ENCODE measurements around the gene RABEPK. TPM values are rescaled to one million over a fixed set of nuclear protein-coding genes. Genes with fewer than 3 reads are reported as not detected.
"Not testable (repeated sequence)": the region's sequence is repeated elsewhere in the genome, so short reads cannot be mapped to it uniquely, and the experiment has no call there.

RABEPK gene
- total and polyA plus RNA-seq, 8 donors = 11.2 to 32.6 (median 16.2) TPM

GRCh38 chr9:125261501-125262293 is 61.4 kb downstream of the RABEPK start, which contains the start of gene GAPVD1:
Gene GAPVD1 (plus strand): TSS chr9:125261826. CDS start chr9:125298922, 37,096 bp downstream.
- H3K27me3 ChIP-seq = no peaks in the 10 kb centered on the region
- intact Hi-C loops (cut with DNase I; ENCODE audit: low total_unique reads) = no loop called here
- no peaks in the 10 kb centered on the region for H3K9me3 ChIP-seq
- peak within 1 kb of the TSS; percentile 89 to 100 (median 98) for H3K4me3 ChIP-seq
- TF ChIP-seq CTCF (IDR thresholded peaks at IDR 0.05) (peak in 4 of 7 experiments; percentile 17 to 57 (median 30)), EP300 (IDR thresholded peaks at IDR 0.05) (no peak), POLR2AphosphoS5 (IDR thresholded peaks at IDR 0.05) (peak; percentile 30 to 68 (median 67))
- WGBS, 5 donors = 1 to 3% (median 1%) methylated on average over 39 to 72 of the region's 72 CpGs
- peaks cover 0 to 9% (median 6%) of the 10 kb centered on the region in 4 donors for H3K36me3 ChIP-seq
- H3K27ac ChIP-seq = peak within 1 kb of the TSS; percentile 67 to 93 (median 86)
- H3K4me1 ChIP-seq = peaks cover 15 to 41% (median 26%) of the 10 kb centered on the region in 4 donors
- DNase-seq = peak; percentile 89 to 97

- Histone ChIP-seq H3K4me3 (peak overlapping the region; percentile 89 to 100 (median 98)), H3K27ac (peak overlapping the region; percentile 67 to 93 (median 86)), H3K9me3 (no peaks in the 10 kb centered on the region), H3K27me3 (no peaks in the 10 kb centered on the region), H3K36me3 (peaks cover 0 to 16% (median 12%) of the 10 kb centered on the region in 4 donors), H3K4me1 (peaks cover 15 to 47% (median 29%) of the 10 kb centered on the region in 4 donors)
- TF ChIP-seq CTCF (IDR thresholded peaks at IDR 0.05) (no peak), POLR2AphosphoS5 (IDR thresholded peaks at IDR 0.05) (no peak), POLR2A (IDR thresholded peaks at IDR 0.05) (no peak), EP300 (IDR thresholded peaks at IDR 0.05) (no peak)
- intact Hi-C loops (cut with DNase I; ENCODE audit: low total_unique reads) = no loop called here
- no peak for DNase-seq
- 16 to 19% (median 17%) methylated on average over 11 of the region's 11 CpGs for WGBS, 5 donors
These were observed 62.1 kb downstream of the RABEPK start for GRCh38 chr9:125262294-125262991.

- H3K27ac ChIP-seq; DNase-seq; H3K4me3 ChIP-seq; H3K27me3 ChIP-seq; intact Hi-C loops (cut with DNase I; ENCODE audit: low total_unique reads); H3K9me3 ChIP-seq: not testable (repeated sequence)
- Histone ChIP-seq H3K36me3 (peaks cover 0 to 19% (median 13%) of the 10 kb centered on the region in 4 donors), H3K4me1 (peaks cover 19 to 59% (median 40%) of the 10 kb centered on the region in 4 donors)
- WGBS, 5 donors = 82 to 89% (median 86%) methylated on average over 7 of the region's 7 CpGs
These were observed 63.7 kb downstream of the RABEPK start for GRCh38 chr9:125264068-125264467.

- peaks cover 0 to 19% (median 15%) of the 10 kb centered on the region in 4 donors for H3K36me3 ChIP-seq
- intact Hi-C loops (cut with DNase I; ENCODE audit: low total_unique reads) = no loop called here
- no peak overlapping the region for H3K27ac ChIP-seq
- H3K4me1 ChIP-seq = peaks cover 25 to 74% (median 49%) of the 10 kb centered on the region in 4 donors
- no peak overlapping the region for H3K4me3 ChIP-seq
- H3K9me3 ChIP-seq = no peaks in the 10 kb centered on the region
- TF ChIP-seq CTCF (IDR thresholded peaks at IDR 0.05) (no peak), POLR2AphosphoS5 (IDR thresholded peaks at IDR 0.05) (no peak), EP300 (IDR thresholded peaks at IDR 0.05) (no peak), POLR2A (IDR thresholded peaks at IDR 0.05) (no peak)
- 57 to 77% (median 65%) methylated on average over 6 of the region's 6 CpGs for WGBS, 5 donors
- no peaks in the 10 kb centered on the region for H3K27me3 ChIP-seq
- DNase-seq = no peak
These were observed 68.2 kb downstream of the RABEPK start for GRCh38 chr9:125268394-125269013.

Data from stomach (tissue), 9 donors.